AG20443 (cell line): ENCODE results near the gene ZNF784.

Experiments
- DNase-seq: peaks from one replicate; pipeline ENCODE4 v3.0.0; 2012; ENCODE audit warnings: low spot score, mixed read lengths

Gene ZNF784

DNA sequence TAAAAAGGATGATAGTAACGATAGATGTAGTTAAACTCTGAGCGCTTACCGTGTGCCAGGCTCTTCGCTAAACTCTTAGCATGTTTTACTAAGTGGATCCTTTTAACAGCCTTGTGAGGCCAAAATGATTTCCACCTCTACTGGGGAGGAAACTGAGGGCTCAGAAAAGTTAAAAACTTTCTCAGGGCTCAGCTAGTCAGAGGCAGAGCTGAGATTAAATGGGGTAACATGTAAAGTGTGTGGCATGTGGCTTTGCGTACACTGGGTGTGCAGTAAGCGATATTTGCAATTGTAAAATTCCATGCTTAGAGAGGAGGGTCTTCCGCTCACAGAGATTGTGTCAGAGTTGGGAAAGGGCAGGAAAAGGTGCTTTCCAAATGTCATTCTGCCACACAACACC, 32.2 kb upstream of the ZNF784 start:
- no peak for DNase-seq

DNA sequence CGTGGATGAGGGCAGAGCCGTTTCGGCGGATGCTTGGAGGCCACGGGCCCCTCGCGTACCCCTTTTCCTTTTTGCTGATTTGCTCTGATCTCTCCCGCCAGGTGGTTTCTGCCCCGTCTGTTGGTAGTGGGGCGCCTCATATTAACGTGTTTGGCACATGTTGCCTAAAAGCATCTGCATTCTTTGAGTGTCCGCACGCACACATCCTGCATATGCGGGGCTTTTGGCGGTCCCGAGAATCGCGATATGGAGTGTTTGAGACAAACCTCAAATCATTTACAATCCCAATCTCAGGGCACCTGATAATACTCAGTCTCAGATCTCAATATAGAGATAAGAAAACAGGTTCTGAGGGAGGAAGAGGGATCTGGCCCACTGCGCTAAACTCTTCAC, 31.3 kb upstream of the ZNF784 start:
- DNase-seq = no peak

DNA sequence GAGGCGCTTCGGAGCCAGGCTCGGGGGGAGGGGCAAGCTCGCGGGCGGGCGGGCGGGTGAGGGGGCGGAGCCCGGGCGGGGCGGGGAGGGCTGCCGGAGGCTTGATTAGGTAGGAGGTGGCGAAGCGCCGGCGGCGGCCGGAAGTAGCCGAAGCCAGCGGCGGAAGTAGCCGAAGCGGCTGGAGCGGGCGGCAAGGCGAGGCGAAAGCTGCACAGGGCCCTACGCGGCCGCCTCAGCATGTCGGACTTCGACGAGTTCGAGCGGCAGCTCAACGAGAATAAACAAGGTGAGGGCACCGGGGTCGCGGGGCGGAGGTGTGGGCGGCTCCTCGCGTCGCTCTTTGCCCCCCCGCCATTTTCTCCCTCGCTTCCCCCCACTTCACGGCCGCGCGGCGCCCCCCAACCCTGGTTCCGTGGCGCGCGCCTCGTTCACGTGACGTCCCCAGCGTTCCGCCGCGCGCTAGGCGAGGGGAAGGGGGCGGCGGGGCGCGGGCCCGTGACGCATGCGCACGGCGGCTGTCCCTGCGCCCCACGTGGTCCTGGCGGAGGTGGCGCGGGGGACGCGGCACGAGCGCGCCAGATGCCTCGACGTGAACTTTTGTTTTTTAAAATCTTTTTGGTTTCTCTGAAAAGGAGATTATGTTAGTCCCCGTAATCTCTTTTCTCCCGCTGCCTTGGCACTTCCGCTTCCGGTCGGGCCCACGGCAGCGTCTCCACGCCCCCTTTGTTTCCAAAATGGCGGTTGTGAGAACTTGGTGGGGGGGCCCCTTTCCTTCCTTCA, 30.7 kb upstream of the ZNF784 start, which contains the start of gene U2AF2:
U2AF2 (plus strand) TSS at position 168 of the 780 bp plus-strand sequence; CDS start at position 238, 70 bp downstream.
- peak; percentile 97 for DNase-seq

DNA sequence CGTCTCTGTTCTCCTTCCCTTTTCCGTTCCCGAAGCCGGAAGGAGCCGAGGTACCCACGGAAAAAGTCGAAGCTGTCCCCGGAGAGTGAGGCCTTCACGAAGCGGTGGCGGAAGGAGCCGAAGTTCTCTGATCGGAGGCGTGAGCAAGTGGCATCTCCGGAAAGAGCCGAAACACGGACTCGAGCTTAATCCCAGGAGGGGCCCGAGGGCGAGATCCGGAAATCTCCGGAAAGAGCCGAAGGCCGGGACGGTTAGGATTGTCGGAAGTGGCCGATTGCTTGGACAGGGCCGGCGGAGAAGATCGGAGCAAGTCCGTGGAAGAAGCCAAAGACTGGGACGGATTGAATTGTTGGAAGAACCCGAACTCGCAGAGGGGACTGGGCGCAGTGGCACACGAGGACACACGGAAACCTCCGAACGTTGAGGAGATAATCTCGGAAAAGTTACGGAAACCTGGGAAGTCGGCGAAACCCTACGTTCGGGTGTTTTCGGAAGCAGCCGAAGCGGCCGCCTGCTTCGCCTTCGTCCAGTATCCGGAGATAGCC, 30.0 kb upstream of the ZNF784 start:
- DNase-seq = peak; percentile 91

DNA sequence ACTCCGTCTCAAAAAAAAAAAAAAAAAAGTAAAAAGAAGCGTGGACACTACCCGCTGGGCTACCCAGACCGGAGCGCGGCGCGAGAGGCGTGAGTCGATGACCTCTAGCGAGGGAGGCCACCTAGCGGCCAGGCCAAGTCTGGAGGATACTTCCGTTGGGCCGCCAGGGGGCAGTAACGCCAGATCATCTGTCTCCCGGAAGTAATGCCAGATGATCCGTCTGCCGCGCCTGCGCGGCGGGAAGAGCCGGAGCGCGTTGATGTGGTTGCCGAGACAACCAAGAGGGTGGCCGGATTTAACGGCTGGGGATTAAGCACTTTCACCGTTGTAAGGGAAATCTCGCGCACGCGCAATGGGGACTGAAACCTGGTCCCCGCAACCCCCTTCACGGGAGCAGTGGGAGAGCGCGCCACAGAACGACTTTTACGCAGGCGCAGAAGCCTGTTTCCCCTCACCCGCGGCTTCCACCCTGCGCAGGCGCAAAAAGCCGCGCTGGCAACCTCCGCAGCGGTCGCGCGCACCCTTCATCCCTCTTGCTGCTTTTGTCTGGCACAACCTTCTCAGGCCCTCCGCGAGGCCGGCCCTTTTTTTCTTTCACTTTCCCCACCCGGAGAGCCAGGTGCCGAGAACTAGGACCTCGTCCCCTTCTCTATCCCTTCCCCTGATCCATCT, 29.4 kb upstream of the ZNF784 start:
- DNase-seq = peak; percentile 94

- DNase-seq = no peak
Measured at GRCh38 chr19:55652311-55653128, 28.2 kb upstream of the ZNF784 start.

DNA sequence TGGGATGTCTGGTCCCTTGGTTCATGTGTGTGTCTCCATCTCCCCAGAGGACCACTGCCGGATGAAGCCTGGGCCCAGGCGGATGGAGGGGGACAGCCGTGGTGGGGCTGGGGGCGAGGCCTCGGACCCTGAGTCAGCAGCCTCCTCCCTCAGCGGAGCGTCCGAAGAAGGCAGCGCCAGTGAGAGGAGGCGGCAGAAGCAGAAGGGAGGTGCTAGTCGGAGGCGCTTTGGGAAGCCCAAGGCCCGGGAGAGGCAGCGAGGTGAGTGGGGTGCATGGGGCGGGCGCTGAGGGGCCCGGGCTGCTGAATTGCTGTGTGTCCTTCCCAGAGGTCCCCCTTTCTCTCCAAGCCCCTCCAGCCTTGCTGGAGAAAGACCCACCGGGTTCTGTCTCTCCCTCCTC, 26.9 kb upstream of the ZNF784 start:
- DNase-seq = no peak

DNA sequence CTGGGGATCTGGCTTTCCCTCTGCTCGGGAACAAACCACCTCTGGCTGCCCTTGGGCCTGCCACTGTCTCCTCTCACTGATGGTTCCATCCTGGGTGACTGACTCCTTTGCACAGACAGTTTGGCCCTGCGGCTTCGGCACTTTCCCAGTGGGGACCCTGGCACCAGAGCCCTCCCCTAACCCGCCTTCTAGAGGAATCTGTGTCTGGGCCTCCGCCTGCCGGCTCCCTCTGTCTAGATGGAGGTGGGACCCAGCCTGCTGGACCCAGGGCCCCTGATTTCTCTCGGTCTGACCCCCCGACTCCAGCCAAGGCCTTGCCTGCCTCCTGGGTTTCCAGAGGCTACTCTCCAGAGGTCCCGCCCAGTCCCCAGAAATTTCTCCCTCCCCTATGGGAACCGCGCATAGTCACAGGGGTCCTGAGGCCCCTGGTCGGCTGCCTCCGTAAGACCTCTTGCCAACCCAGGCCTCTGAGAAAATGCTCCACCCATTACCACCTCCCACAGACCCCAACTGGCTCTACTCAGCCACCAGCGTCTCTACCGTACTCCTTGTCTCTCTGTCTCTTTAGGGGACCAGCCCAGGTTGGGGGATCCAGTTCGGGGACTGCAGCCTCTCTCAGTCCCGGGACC, 26.4 kb upstream of the ZNF784 start:
- DNase-seq = no peak

- DNase-seq = no peak
Measured at GRCh38 chr19:55650126-55650557, 25.8 kb upstream of the ZNF784 start.

DNA sequence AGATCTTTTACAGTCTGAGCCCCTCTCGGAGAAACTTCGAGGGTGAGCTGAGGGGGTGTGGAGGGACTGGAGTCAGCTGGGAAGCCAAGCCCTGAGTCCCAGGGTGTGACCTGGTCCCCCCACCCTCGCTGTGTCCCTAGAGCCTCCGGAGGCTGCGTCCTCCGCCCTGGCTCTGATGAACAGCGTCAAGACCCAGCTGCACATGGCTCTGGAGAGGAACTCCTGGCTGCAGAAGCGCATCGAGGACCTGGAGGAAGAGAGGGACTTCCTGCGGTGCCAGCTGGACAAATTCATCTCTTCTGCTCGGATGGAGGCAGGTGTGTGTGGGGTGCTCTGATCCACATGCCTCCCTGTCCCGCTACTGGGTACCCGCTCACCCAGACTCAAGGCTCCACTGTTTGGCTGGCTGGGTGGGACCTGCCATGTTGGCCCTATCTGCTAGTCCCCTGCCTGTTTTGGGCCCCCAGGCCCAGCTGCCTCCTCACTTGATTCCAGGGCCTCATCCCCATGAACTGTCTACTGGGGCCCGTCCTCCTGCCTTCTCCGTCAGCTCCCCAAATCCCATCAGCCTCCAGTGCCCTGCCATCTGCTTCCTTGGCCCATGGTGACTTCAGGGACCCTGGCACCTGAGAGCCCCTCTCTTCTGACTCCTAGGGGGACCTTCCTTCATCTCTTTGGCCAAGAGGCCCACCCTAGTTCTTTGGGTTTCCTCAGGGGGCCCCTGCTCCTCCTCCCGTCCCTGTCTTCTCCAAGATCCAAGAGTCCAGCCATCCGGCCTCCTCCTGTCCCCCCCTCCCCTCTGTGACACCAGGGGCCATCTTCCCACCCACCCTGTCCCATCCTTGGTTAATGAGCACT, 25.1 kb upstream of the ZNF784 start:
- DNase-seq = no peak

DNA sequence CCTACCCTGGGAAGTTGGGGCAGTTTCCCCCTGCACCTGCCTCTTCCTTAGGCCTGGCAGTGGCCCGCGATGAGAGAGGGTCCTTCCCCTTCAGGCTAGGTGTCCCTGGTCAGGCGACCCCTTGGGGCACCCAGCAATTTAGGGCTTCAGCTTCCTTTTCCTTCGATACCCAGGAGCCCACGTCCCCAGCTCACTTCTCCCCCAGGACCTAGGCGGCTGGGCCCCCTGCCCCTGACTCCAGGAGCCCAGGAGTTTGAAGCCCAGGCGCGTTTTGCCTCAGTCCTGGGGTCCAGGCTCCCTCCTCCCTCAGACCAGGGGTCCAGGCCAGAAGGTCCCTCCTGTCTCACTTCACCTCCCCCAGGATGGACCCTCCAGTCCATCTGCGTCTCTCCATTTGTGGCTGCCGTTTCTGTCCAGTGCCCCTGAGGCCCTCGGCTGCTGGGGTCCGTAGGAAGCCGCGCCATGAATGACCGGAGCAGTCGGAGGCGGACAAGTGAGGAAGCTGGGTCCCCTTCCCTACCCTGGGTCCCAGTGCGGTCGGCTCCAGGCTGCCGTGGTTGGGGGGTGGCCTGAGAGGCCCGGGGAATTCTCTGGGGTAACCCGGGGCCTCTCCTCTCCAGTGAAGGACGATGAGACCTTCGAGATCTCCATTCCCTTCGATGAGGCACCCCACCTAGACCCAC, 24.4 kb upstream of the ZNF784 start:
- DNase-seq = no peak

DNA sequence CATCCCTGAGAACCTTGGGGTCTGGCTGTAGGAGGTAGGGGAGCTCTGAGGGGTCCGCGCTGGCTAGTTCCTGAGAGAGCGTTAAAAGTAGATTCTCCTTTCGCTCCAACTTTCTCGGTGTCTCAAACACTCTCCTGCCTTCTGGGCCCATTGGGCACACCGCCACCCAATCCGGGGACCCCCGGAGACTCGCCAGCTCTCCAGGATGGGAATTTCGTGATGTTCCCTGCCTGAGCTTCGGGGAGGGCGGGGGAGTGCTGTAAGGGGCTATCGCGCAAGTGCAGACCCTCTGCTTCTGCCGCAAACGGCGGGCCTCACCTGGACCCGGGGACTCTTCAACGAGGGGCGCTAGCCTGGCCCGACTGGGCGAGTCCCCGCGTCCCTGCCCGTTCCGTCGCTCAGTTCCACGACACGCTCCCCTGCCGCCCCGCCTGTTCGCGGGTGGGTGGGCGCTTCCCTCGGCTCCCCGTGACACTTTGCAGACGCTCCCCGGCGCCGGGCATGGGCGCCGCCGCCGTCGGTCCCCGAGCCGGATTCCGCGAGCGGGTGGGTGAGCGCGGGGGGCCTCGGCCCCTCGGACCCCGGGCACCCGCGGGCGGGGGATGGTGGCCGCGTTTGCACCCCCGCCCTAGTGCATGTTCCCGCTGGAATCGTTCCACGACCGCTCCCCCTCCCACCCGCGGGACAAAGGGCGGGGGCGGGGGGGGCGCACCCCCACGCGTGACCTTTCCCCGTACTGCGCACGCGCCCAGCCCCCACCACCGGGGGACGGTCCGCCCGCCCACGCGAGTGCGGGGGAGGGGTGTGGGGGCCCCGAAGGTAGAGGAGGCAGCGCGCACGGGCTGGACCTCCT, 23.6 kb upstream of the ZNF784 start, which contains the start of gene CCDC106:
CCDC106 (plus strand) TSS at position 481 of the 853 bp plus-strand sequence. CDS start 835 bp downstream, outside the sequence.
- DNase-seq = peak; percentile 79

GRCh38 chr19:55646889-55647731, 22.7 kb upstream of the ZNF784 start:
- no peak for DNase-seq

DNA sequence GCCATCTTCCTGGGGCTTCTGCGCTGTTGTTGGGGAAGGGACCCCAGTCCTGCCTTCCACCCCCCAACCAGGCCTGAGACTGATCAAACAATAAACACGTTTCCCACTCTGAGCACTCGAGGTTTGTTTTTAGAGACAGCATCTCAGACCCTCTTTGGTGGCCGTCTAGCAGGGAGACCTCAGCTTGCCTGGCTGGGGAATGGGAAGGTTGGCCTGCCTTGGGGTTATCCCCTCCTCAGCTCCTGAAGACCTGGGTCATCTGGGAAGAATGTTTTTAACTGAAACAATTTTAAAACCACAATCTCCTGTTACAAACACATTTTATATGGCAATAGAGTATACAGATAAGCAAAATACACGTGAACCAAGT, 21.1 kb upstream of the ZNF784 start:
- DNase-seq = no peak

DNA sequence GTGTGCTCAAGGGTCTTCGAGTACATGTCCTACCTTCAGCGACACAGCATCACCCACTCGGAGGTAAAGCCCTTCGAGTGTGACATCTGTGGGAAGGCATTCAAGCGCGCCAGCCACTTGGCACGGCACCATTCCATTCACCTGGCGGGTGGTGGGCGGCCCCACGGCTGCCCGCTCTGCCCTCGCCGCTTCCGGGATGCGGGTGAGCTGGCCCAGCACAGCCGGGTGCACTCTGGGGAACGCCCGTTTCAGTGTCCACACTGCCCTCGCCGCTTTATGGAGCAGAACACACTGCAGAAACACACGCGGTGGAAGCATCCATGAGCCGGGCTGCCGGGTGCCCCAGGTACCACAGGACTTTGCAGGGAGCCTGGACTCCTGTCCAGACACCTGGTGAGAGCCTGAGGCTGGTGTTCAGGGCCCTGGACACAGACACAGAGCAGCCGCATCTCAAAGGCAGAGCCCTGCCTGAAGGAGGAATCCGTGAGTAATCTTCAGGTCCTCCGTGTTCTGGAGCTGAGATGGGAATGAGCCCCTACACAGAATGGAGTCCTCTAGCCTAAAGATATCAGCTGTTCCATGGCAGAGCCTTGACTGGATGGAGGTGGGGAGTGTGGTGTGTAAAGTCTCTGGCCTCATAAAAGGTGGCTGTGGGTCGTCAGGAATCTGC, 20.6 kb upstream of the ZNF784 start:
- DNase-seq = no peak

- no peak for DNase-seq
Measured at GRCh38 chr19:55644191-55644833, 19.9 kb upstream of the ZNF784 start.

GRCh38 chr19:55643887-55644176, 19.5 kb upstream of the ZNF784 start:
- no peak for DNase-seq
